ENCODE results near the gene PIAS4.

The PIAS4 gene

DNA sequence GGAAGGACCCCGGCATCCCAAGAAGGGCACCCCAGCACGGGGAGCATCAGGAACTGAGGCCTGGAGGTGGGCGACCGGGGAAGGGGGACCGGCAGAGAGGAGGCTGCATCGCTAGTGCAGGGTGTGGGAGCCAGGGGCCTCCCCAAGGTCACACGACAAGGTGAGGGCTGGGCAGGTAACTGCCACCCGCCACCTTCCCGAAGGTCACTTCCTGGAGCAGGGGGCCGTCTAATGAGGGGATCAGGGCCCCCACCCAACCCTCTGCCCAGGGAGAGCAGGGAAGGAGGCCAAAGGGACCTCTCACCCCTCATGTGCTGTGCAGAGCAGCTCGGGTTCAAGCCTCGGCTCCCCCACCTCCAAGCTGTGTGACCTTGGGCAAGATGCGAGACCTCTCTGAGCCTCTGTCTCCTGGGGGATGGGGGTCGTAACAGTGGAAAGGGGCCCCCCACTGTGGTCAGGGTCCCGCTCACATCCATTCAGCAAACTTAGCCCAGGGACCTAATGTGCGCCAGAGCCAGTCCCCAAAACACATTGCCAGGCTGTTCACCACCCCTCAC, 53.2 kb downstream of the PIAS4 start:
- FAIRE-seq = no peak

DNA sequence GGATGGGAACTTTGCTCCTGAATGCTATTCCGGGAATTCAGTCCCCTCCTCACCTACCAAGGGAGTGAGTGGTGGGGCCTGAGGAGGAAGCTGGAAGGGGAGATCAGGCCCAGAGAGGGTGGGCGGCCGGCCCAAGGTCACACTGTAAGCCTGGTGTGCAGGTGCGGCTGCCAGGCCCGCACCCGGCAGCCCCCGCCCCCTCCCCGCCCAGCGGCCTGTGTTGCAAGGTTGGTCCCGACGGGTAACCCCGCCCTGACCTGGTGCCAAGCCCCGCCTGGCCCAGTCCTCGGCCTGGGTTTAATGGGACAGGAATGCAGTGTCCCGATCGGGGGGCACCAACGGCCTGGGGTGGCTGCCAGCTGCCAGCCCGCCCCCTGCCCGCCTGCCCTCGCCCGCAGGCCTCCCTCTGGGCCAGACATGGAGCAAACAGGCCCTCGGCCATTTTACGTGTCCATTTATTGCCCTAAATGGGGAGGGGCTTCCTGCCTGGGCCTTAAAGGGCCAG, 53.7 kb downstream of the PIAS4 start:
- no peak for FAIRE-seq

DNA sequence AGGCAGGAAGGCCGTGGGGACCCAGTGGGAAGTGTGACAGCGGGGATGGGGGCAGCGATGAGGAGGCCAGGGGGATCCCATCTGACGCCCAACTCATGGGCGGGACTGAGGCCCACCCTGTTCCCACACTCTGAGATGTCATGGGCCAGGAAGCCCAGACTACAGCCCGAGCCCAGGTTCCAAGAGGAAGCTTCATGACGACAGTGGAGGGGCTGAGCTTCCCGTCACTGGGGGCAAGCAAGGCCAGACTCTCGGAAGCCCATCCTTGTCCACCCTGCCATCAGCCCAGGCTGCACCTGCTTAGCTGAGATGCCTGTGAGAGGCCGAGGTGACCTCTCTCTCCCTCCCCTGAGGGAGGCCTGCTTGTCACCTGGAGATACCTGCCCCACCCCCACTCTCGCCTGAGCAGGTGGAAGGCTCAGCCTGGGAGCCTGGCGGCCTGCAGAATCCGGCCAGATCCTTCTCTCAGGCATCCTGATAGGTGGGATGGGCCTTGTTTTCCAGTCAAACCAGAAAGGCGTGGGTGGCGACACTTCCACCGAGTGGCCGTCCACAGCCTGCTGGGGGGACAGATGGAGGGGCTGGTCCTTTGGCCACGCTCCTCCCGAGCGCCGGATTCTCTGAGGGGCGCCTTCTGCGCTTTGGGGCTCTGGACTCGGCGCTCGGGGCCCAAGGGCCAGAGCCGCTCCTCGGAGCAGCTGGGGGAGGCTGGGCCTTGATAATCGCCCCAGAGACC, 54.3 kb downstream of the PIAS4 start:
- FAIRE-seq = no peak

DNA sequence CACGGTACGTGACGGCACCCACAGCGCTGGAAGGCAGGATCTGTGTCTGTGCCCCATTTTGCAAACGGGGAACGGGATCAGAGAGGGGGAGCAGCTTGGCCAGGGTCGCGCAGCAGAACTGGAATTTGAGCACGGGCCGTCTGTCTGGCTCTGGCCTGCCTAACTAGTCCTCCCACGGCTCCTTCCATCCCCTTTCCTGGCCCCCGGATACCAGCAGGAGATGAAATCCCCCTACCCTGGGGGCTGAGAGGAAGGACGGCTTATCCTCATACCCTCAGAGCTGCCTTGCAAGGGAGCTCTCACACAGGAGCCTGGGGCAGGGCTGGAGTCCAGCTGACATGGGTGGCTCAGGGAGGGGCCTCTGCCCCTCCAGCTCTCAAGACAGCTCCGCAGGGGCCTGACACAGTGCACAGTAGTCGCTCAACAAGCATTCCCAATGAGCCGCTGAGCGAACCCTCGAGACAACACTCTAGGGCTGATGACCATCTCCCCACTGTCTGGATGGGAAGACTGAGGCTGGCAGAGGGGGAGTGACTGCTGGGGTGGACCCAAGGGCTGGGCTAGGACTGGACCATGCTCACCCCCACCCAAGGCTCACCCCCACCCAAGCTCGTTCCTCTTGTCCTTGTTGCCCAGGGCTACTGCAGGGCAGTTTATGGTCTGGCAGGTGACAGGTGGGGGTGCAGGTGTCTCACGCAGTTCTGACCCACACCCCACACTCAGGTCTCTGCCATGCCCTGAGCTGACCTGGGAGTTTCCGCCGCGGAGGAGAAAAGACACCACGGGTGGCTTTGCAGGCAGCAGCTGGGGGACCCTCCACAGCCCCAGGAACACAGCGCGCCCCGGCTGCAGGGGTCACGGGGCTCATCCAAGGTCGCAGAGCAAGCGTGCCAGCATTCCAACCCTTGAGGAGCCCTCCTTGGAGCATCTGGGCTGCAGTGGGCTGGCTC, 55.2 kb downstream of the PIAS4 start:
- FAIRE-seq = no peak

DNA sequence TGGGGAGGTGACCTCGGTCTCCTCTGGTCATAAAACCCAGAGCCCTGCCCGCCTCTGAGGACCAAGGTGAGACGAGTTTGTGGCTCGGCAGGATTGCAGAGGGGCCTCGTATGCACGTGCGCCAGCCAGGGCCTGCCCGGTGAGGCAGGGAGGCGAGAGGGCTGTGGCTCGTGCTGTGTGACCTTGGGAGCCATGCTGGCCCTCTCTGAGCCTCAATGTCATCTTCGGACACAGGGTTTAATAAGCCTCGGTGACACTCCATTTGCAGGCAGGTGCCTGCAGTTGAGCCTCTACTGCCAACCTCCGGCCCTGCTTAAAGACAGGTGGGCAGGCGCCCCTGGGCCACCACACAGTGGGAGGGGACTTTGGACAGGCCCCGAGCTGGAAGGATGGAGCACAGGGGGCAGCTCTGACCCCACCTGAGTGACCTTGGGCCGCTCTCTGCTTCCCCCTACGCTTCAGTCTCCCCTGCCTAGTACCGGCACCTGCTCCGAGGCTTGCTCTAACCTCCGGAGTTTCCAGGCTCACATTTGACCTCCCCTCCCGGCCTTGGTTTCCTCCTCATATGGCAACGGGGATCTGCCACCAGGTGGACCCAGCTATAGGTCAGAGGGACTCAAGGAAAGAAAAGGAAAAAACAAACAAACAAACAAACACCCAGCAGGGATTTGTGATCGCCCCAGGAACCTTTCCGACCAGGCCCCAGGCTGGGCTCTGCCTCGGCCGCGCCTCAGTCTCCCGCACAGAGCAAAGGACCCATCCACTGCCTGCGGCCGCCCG, 56.0 kb downstream of the PIAS4 start:
- no peak for FAIRE-seq

DNA sequence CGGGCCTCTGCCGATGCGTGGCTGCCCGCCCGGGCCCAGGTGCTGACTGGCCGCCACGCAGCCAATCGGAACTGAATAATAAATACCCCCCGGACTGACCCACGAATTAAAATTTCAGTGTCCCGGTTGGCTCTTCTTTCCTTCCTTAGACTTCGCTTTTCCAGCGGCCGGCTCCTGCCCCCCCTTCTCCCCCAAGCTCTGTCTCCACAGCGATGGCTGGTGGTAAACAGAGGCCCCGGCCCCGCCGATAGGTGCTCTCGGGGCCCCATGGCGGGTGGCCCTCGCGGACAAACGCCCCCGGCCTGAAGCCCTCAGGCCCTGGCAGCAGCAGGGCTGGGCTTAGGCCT, 56.6 kb downstream of the PIAS4 start:
- FAIRE-seq = no peak

DNA sequence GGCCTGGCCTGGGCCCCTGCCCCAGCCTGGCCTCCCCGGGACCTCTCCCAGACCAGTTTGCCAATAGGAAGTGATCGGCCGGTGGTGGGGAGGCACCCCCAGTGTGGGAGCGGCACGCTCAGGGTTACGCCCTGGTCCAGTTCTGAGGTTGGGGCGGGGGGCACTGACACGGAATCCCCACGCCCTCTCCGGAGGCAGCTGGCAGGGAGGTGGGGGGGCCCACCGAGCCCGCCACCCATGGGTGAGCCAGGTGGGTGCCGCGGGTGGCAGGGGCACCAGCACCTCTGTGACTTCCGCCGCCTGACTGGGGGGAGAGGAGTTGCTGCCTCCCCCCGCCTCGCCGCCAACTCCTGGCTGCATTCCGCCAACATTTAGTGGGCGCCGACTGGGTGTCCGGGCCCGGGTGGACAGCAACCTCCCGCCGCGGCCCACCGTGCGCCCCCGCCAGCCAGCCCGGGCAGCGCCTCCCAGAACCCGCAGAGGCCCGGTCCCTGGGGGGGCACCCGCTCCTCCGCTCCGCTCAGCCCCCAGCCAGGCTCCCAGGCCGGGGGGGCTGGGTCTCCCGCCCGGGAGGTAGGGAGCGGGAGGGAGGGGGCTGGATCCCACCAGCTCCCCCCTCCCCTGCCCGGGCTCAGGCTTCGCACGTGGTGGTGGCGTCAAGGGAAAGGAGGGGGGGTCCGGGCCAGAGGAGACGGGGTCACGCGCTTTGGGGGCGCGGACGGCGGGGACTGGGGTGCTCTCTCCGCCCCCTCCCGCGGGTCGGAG, 57.1 kb downstream of the PIAS4 start:
- FAIRE-seq = no peak

DNA sequence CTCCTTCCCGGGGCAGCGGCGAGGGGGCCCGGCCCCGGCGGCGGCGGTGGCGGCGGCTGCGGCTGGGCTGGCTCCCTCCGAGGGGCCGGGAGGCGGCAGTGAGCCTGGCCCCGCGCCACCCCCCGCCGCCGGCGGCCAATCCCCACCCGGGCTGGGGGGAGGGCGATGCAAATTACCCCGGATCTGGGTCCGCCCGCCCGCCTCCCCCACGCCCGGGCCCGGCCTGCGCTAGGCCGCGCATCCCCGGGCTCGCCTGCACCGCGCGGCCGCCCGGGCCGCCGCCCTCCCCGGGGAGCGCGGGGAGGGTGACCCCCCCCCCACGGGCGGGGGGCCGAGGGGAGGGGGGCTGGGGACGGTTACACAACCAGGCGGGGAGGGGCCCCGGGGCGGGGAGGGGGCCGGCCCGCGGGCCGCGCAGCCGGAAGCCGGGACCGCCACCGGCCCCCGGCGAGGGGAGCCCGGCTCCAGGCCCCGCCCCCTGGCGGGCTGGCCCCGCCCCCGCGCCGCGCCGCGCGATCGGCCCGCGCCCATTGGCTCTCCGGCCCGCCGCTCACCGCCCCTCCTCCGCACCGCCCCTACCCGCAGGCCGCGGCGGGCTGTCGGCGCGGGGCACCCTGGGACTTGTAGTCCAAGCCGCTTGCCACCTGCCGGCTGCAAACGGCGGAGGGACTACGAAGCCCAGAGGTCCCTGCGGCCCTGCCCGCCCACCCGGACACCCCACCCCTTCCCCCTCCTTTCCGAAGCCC, 58.1 kb downstream of the PIAS4 start:
- no peak for FAIRE-seq

DNA sequence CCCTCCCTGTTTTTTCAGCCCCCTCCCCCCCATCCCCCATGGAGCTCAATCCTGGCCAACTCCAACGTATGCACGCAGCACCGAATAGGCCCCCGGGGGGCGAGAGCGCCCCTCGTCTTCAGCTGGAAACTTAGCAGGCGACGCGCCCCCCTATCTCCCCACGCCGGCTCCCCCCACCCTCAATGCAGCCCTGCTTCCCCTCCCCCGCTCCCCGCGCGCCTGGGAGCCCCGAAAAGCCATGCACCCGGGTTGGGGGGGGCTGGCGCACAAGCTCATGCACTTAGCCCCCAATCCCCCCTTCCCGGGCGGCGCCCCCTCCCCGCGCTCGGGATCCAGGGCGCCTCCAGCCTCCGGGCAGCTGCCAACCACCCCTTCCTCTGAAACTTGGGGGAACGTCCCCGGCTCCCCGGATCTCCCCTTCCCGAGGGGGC, 58.7 kb downstream of the PIAS4 start:
- no peak for FAIRE-seq

DNA sequence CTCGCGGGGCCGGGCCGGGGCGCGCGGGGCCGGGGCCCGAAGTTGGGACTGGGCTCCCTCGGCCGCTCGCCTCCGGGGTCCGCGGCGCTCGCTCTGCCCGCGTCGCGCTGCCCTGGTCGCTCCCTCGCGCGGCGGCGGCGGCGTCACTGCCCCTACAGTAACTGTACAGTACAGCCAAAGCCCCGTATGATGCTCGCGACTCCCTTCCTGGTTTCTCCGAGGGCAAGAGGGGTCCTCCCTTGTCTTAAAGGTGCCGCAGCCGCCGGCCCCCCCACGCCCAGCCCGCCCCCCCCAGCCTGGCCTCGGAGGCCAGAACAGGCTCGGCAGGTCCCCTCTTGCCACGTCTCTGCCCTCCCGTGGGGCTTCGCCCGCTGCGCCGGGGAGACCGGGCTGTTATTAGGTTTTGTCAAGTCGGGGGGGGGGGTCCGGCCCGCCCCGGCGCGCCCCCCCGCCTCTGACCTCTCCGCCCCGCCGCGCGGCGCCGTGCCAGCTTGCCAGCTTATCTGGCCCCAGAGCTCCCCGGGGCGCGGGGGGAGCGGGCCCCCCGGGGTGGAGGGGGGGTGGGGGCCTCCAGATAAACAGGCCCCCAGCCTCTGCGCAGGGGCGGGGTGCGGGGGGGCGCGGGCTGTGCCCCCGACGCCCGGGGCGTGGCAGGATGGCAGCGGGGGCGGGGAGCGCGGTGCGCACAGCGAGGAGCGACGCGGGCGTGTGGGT, 59.3 kb downstream of the PIAS4 start, which contains the start of gene ZBTB7A:
Gene ZBTB7A (minus strand): TSS at position 218 of the 714 bp plus-strand sequence. CDS start 11,667 bp downstream, outside the sequence.
- FAIRE-seq = no peak

DNA sequence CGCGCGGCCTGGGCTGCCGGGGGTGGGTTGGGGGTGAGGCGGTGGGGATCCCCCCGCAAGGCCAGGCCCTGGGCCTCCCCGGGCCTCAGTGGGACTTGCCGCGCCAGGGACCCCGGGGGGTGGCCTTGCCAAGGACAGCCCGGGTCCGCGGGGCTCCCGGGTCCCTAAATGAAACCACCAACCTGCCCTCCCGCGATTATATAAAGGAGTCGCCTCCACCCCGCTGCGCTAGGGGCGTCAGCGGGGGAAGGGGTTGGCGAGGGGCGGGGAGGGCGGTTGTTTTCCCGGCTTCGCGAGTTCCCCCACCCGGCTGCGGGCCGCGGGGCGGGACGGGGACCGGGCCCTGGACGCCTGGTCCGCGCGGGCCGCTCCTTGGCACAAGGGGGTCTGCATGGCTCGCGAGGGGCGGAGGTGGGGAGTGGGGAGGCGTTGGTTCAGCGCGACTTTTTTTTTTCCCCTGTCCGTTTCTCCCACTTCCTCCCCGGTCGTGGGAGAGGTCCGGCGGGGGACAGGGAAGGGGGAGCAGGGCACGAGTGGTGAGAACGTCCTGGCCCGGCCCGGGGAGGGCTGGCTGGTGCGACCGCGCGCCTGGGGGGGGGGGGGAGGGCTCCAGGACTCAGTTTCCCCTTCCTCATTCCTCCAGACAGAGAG, 60.0 kb downstream of the PIAS4 start:
- FAIRE-seq = no peak

DNA sequence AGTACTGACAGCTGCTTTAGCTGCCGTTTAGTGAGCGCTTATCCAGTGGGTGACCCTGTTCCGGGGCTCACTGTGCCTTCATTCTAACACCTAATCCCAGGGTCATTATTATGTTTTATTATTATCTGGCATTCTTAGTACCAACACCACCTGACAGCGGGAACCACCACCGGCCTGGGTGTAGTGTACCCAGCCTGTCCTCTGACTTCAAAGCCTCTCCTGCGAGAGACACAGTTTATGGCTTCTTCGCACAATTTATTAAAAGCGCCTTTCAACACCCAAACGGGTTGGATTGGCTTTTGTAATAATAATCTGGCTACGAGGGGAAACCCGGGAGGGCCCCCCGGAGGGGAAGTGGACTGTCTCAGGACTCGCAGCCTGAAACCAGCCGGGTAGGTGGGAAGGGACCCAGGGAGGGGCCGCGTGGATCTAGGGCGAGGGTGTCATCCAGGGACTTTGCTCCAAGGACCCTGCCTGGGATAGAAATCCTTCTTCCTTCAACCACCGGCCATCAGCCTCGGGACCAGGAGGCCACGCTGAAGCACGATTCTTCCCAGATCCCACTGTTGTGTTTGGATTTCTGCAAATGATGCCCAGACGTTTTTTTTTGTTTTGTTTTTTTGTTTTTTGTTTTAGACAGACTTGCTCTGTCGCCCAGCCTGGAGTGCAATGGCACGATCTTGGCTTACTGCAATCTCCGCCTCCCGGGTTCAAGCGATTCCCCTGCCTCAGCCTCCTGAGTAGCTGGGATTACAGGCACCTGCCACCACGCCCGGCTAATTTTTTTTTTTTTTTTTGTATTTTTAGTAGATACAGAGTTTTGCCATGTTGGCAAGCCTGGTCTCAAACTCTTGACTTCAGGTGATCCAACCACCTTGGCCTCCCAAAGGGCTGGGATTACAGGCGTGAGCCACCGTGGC, 60.8 kb downstream of the PIAS4 start:
- FAIRE-seq = no peak

DNA sequence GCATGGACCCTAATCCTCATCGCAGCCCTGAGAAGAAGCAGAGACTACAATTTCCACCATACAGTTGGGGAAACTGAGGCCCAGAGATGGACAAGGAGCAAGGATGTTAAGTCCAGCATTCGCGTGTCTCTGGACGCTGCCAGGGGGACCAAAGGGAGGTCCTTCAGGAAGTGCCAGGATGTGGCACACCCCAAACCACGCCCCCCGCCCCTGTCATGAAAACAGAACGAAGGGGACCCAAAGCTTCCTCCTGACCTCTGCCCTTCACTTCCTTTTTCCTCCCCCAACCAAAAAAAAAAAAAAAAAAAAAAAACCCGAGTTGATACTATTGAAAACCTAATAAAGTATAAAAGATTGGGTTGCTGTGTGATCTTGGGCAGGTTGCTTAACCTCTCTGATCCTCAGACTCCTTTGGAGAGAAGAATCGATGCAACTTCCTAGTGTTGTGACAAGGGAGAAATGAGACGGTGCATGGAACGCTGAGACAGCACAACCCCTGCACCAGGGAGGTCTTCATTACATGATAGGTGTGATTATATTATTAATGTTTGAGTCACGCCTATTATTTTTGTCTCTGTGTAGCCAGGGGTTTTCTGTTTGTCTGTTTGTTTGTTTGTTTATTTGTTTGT, 61.9 kb downstream of the PIAS4 start:
- FAIRE-seq = no peak

DNA sequence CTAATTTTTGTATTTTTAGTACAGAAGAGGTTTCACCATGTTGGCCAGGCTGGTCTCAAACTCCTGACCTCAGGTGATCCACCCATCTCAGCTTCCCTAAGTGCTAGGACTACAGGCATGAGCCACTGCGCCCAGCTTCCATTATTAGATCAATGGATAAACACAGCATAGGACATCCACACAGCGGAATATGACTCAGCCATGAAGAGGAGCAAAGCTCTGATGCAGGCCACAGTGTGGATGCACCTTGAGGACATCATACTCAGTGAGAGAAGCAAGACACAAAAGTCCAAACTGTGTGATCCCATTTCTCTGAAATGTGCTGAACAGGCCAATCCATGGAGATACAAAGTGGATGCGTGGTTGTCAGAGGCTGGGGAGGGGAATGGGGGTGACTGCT, 64.1 kb downstream of the PIAS4 start:
- FAIRE-seq = no peak

DNA sequence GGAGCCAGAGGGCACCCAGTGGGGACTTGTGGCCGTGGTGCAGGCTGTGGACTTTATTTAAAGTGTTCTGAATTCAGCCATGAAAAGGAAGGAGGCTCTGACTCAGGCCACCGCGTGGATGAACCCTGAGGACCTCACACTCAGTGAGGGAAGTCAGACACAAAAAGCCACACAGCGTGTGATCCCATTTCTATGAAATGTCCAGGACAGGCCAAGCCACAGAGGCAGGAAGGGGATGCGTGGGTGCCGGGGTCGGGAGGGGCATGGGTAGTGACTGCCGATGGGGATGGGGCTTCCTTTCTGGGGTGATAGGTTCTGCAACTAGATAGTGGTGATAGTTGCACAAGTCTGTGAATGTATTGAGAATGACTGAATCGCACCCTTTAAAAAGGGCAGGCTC, 67.8 kb downstream of the PIAS4 start:
- FAIRE-seq = no peak

DNA sequence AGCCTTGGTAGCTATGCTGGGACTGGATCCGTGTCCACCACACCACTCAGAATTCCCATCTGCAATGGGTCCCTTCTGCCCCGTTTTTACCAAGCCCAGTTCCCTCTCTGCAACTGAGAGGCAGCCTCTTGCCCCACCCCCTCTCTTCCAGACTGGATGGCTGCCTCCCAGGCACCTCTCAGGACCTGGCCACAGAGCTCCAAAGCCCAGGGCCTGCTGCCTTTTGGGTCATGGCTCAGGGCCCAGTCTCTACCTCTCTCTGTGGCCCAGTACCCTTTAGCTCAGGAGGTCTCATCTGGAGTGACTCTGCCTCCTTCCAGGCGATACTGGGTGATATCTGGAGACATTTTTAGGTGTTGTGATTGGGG, 69.5 kb downstream of the PIAS4 start:
- FAIRE-seq = no peak

DNA sequence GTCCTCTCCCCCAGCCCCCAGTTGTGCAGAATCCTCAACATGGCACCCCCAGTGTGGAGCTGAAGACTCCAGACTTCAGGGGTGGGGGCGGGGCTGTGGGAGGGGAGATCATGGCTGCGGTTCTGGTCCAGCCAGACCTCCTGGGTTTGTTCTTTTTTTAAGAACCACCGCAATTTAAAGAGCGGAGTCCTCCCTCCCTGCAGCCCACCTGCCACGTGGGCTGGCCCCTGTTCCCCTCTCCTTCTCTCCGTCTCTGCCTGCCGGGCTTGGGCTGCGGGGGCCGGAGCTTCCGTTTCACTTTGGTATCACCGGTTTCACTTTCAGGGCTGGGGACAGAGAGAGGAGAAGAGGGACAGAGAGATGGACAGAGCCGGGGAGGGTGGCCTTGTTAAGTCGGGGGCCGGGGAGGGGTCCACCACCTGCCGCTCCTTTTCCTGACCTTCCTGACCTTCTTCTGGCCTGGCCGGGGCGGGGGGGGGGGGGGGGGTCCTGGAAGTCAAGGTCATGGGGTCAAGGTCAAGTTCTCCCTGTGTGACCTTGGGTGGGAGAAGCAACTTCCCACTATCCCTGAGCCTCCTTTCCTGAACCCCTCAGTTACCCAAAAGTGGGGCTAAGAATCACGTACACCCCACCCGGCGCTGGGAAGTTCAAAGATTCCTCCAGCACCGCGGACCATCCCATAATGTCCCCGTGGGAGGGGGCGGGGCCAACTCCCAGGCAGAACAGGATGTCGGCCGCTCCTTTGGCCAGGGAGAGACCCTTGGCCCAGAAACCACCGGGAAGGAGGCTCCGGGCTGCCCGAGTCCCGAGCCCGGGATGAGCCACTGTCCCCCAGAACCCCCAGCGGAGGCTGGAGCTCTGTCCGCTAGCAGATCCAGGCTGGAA, 70.5 kb downstream of the PIAS4 start:
- no peak for FAIRE-seq
